ENCODE results near the gene AGPAT2.

The AGPAT2 gene

GRCh38 chr9:136626066-136626725 is 61.1 kb downstream of the AGPAT2 start:
- no peak overlapping the region for H3K4me3 ChIP-seq (ENCODE audit: low read depth, low read length)
- TF ChIP-seq CTCF (IDR thresholded peaks at IDR 0.05; ENCODE audit: low read depth, low read length, missing control alignments), result no peak
- no peak for DNase-seq (ENCODE audit: low read depth)

GRCh38 chr9:136625101-136626065 is 61.9 kb downstream of the AGPAT2 start:
- no peak overlapping the region for H3K4me3 ChIP-seq (ENCODE audit: low read depth, low read length)
- DNase-seq (ENCODE audit: low read depth), result no peak
- no peak for TF ChIP-seq CTCF (IDR thresholded peaks at IDR 0.05; ENCODE audit: low read depth, low read length, missing control alignments)

- no peak for TF ChIP-seq CTCF (IDR thresholded peaks at IDR 0.05; ENCODE audit: low read depth, low read length, missing control alignments)
- no peak for DNase-seq (ENCODE audit: low read depth)
- H3K4me3 ChIP-seq (ENCODE audit: low read depth, low read length), result no peak overlapping the region
These were observed 62.9 kb downstream of the AGPAT2 start for GRCh38 chr9:136624184-136624951.

GRCh38 chr9:136623842-136624183 is 63.4 kb downstream of the AGPAT2 start:
- H3K4me3 ChIP-seq (ENCODE audit: low read depth, low read length), result no peak overlapping the region
- TF ChIP-seq CTCF (IDR thresholded peaks at IDR 0.05; ENCODE audit: low read depth, low read length, missing control alignments), result no peak
- no peak for DNase-seq (ENCODE audit: low read depth)
